ENCODE data around the gene INAFM2. TPM values are rescaled to one million over a fixed set of nuclear protein-coding genes. Genes with fewer than 3 reads are reported as not detected.

The INAFM2 gene
- total and polyA plus RNA-seq, 2 of the 4 experiments (the other 2 are of a cell fraction): 10.4 to 14.0 TPM

GRCh38 chr15:40295877-40296560 lies 27.5 kb upstream of the INAFM2 start:
- WGBS, 2 experiments (ENCODE audit: extremely low coverage in 2 of 2, insufficient read length in 1 of 2): 0% methylated on average over 1 of the region's 12 CpGs; no CpG with 5 or more reads in 1 of the 2 experiments
- H3K18ac ChIP-seq (ENCODE audit: low read depth, low read length): no peak overlapping the region
- ATAC-seq (ENCODE audit: low read depth): no peak
- no peaks in the 10 kb centered on the region for H3K79me1 ChIP-seq (ENCODE audit: low read depth in 1 of 2, low read length in 2 of 2)
- H2BK120ac ChIP-seq (ENCODE audit: low read depth, low read length): no peak overlapping the region
- in situ Hi-C loops (cut with MboI; ENCODE audit: low sequenced_read_pairs) (no loop called here), dilution Hi-C loops (cut with HindIII; ENCODE audit: low sequenced_read_pairs, unreplicated experiment) (no loop called here), intact Hi-C loops (cut with micrococcal nuclease) (no loop called here)
- H2AFZ ChIP-seq (replicated peaks; ENCODE audit: low read length, poor library complexity): no peak overlapping the region
- no peak for DNase-seq
- no peak overlapping the region for H3K56ac ChIP-seq (ENCODE audit: extremely low read depth, insufficient read depth, low read length)
- H2AK5ac ChIP-seq (ENCODE audit: low read depth, low read length): no peak overlapping the region
- no peak overlapping the region for H3K27ac ChIP-seq (ENCODE audit: insufficient read depth, low read length)
- H4K5ac ChIP-seq (ENCODE audit: low read depth, low read length): no peak overlapping the region
- H4K20me1 ChIP-seq (ENCODE audit: insufficient read depth, low read length): no peaks in the 10 kb centered on the region
- H4K91ac ChIP-seq (ENCODE audit: insufficient read depth, low read depth, low read length): no peak overlapping the region
- no peak overlapping the region for H2BK20ac ChIP-seq (ENCODE audit: low read depth, low read length)
- H3K4me1 ChIP-seq (ENCODE audit: control insufficient read depth, insufficient read depth, low read length): no peaks in the 10 kb centered on the region
- peaks cover 81% of the 10 kb centered on the region for H3K27me3 ChIP-seq (ENCODE audit: control insufficient read depth, insufficient read depth, low read length)
- no peaks in the 10 kb centered on the region for H3K36me3 ChIP-seq (ENCODE audit: control insufficient read depth, insufficient read depth, low read length)
- ChIA-PET POLR2A (ENCODE audit: unreplicated experiment) (no interaction called here), CTCF (no interaction called here)
- no peak overlapping the region for H2BK15ac ChIP-seq (ENCODE audit: low read depth, low read length)
- H4K8ac ChIP-seq (ENCODE audit: low read depth in 2 of 2, low read length in 2 of 2): no peak overlapping the region
- H3K4me2 ChIP-seq (ENCODE audit: low read depth, low read length): no peak overlapping the region
- peaks cover 8% of the 10 kb centered on the region for H3K9me3 ChIP-seq (ENCODE audit: control insufficient read depth, insufficient read depth, low read length)
- no peak overlapping the region for H2AK9ac ChIP-seq (replicated peaks; ENCODE audit: low read depth, low read length, poor library complexity)
- no peak for TF ChIP-seq USF2 (IDR thresholded peaks at IDR 0.05; ENCODE audit: low read depth, low read length)
- TF ChIP-seq POLR2A (IDR thresholded peaks at IDR 0.05; ENCODE audit: low read depth, low read length): no peak
- TF ChIP-seq FOS (IDR thresholded peaks at IDR 0.05; ENCODE audit: low read depth, low read length): no peak
- TF ChIP-seq CTCF (conservative IDR thresholded peaks at IDR 0.05; ENCODE audit: low read depth, low read length): no peak
- TF ChIP-seq RCOR1 (IDR thresholded peaks at IDR 0.05; ENCODE audit: insufficient replicate concordance, low read length): no peak
- TF ChIP-seq MXI1 (IDR thresholded peaks at IDR 0.05; ENCODE audit: borderline replicate concordance, low read depth, low read length): no peak
- no peak for TF ChIP-seq ELK1 (IDR thresholded peaks at IDR 0.05; ENCODE audit: borderline replicate concordance, low read depth, low read length)
- no peak for TF ChIP-seq BHLHE40 (IDR thresholded peaks at IDR 0.05; ENCODE audit: low read depth, low read length)
- TF ChIP-seq MAFK (IDR thresholded peaks at IDR 0.05; ENCODE audit: low read depth, low read length): no peak
- no peak overlapping the region for H3K4me3 ChIP-seq (ENCODE audit: insufficient read depth, low read depth, low read length)
- no peak overlapping the region for H2BK5ac ChIP-seq (ENCODE audit: low read depth, low read length, poor library complexity, severe bottlenecking)
- no peak overlapping the region for H3K23ac ChIP-seq (ENCODE audit: low read depth, low read length)
- BruUV-seq (replicated peaks): no TSS peak
- no peak overlapping the region for H3K4ac ChIP-seq (ENCODE audit: low read depth, low read length)
- no peak overlapping the region for H3K9ac ChIP-seq (ENCODE audit: low read depth, low read length)
- no peak overlapping the region for H3K14ac ChIP-seq (replicated peaks; ENCODE audit: low read depth, low read length)
- H3K9me1 ChIP-seq (ENCODE audit: insufficient read depth, low read length): no peaks in the 10 kb centered on the region
